Measurements from ENCODE around the gene DNAL1. TPM values are rescaled to one million over a fixed set of nuclear protein-coding genes. Genes with fewer than 3 reads are reported as not detected.

The DNAL1 gene
- total and polyA plus RNA-seq, 7 experiments from 2014 or later: 3.6 to 8.4 (median 5.3) TPM

DNA sequence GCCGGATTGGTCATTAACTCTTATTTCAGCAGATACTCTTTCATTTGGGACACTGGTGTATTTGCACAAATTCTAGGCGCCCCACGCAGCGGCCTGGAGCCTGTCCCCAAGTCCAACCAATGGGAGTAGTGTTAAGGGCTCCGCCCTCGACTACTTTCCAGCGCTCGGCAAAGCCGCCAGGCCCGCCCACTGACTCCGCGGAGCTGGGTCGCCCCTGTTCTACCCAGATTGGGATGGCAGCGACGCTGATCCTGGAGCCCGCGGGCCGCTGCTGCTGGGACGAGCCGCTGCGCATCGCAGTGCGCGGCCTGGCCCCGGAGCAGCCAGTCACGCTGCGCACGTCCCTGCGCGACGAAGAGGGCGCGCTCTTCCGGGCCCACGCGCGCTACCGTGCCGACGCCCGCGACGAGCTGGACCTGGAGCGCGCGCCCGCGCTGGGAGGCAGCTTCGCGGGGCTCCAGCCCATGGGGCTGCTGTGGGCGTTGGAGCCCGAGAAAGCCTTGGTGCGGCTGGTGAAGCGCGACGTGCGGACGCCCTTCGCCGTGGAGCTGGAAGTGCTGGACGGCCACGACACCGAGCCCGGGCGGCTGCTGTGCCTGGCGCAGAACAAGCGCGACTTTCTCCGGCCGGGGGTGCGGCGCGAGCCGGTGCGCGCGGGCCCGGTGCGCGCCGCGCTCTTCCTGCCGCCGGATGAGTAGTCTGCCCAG, 32.3 kb upstream of the DNAL1 start, which contains the start of gene ACOT6:
Gene ACOT6, plus strand, starts transcription at position 179 of the 707 bp plus-strand sequence. Its CDS starts 55 bp downstream, at position 234.
- H3K36me3 ChIP-seq (ENCODE audit: control insufficient read depth in 2 of 3, insufficient read depth in 3 of 3, low read length in 3 of 3): no peaks in the 10 kb centered on the region
- POLR2A ChIA-PET: interaction anchor here (0.6 to 1.7 kb wide), 18 partner anchors 13 to 268 kb away, joined by 3 to 20 read pairs (median 4); partner anchors contain the start of genes ACOT2, ACOT4, NUMB and RIOX1
- Mint-ChIP-seq H3K4me3 (peak within 1 kb of the TSS; percentile 82 to 90 (median 88)), H3K27ac (peak within 1 kb of the TSS; percentile 72 to 90 (median 84)), H3K9me3 (peaks cover 0 to 4% (median 0%) of the 10 kb centered on the region in 11 donors), H3K4me1 (peaks cover 0 to 14% (median 0%) of the 10 kb centered on the region in 7 donors), H3K27me3 (peaks cover 0 to 10% (median 0%) of the 10 kb centered on the region in 5 donors), H3K36me3 (peaks cover 0 to 3% (median 0%) of the 10 kb centered on the region in 5 donors)
- H3K9me3 ChIP-seq (ENCODE audit: control insufficient read depth in 2 of 3, low read length in 3 of 3): no peaks in the 10 kb centered on the region
- ATAC-seq (peak; percentile 94), DNase-seq (peak; percentile 54 to 83 (median 79))
- no peaks in the 10 kb centered on the region for H3K4me1 ChIP-seq (ENCODE audit: control insufficient read depth in 2 of 2, insufficient read depth in 2 of 2, low read length in 2 of 2)
- CTCF ChIA-PET: interaction anchor here (0.6 to 1.5 kb wide), 2 partner anchors 39 to 104 kb away, joined by 4 read pairs; no protein-coding TSS in a partner anchor
- H3K27ac ChIP-seq (ENCODE audit: low read depth, low read length): peak within 1 kb of the TSS; percentile 65
- no peaks in the 10 kb centered on the region for H3K27me3 ChIP-seq (ENCODE audit: control insufficient read depth in 2 of 2, insufficient read depth in 2 of 2, low read length in 2 of 2)
- peak within 1 kb of the TSS; percentile 73 for H3K4me3 ChIP-seq (ENCODE audit: low read length)
- intact Hi-C loops (cut with micrococcal nuclease): loop anchor here (1.0 to 2.0 kb wide), 6 partner anchors 20 to 406 kb away; partner anchors contain the start of genes ACOT2 (in 2 of the 2), BBOF1 (in 1 of the 2), DNAL1 (in 1 of the 2) and ENTPD5 (in 1 of the 2)

DNA sequence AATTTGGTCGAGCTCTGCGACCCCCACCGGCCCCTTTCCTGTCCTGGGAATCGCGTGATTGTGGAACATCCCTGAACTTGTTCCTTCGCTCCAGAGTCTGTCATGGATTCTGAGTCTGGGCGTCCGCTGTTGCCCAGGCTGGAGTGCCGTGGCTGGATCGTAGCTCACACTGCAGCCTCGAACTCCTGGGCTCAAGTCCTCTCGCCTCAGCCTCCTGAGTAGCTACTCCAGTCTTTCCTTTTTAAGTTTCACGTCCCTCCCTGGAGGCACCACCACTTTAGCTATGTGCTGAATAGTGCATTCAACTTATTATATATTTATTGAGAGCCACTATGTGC, 31.8 kb upstream of the DNAL1 start:
- ChIA-PET POLR2A (interaction anchor here (0.6 to 1.7 kb wide), 16 partner anchors 13 to 178 kb away, joined by 3 to 20 read pairs (median 4); partner anchors contain the start of genes ACOT2, ACOT4, NUMB and RIOX1), CTCF (interaction anchor here (0.6 to 1.5 kb wide), 2 partner anchors 39 to 105 kb away, joined by 4 read pairs; no protein-coding TSS in a partner anchor)
- Histone ChIP-seq H3K27me3 (ENCODE audit: control insufficient read depth in 2 of 2, insufficient read depth in 2 of 2, low read length in 2 of 2) (no peaks in the 10 kb centered on the region), H3K4me3 (ENCODE audit: low read length) (peak overlapping the region; percentile 73), H3K9me3 (ENCODE audit: control insufficient read depth in 2 of 3, low read length in 3 of 3) (no peaks in the 10 kb centered on the region), H3K36me3 (ENCODE audit: control insufficient read depth in 2 of 3, insufficient read depth in 3 of 3, low read length in 3 of 3) (no peaks in the 10 kb centered on the region), H3K4me1 (ENCODE audit: control insufficient read depth in 2 of 2, insufficient read depth in 2 of 2, low read length in 2 of 2) (no peaks in the 10 kb centered on the region), H3K27ac (ENCODE audit: low read depth, low read length) (peak overlapping the region; percentile 65)
- intact Hi-C loops (cut with micrococcal nuclease): loop anchor here (1.0 to 2.0 kb wide), 2 partner anchors 44 to 406 kb away; partner anchors contain the start of genes ACOT2 (in 1 of the 2), BBOF1 (in 1 of the 2) and ENTPD5 (in 1 of the 2)
- H3K36me3 Mint-ChIP-seq: peaks cover 0 to 3% (median 0%) of the 10 kb centered on the region in 5 donors
- peak overlapping the region; percentile 82 to 90 (median 88) for H3K4me3 Mint-ChIP-seq
- H3K27me3 Mint-ChIP-seq: peaks cover 0 to 10% (median 0%) of the 10 kb centered on the region in 5 donors
- H3K4me1 Mint-ChIP-seq: peaks cover 0 to 14% (median 0%) of the 10 kb centered on the region in 7 donors
- no peak for DNase-seq
- H3K27ac Mint-ChIP-seq: peak overlapping the region; percentile 72 to 90 (median 84)
- ATAC-seq: no peak
- H3K9me3 Mint-ChIP-seq: peaks cover 0 to 4% (median 0%) of the 10 kb centered on the region in 11 donors

DNA sequence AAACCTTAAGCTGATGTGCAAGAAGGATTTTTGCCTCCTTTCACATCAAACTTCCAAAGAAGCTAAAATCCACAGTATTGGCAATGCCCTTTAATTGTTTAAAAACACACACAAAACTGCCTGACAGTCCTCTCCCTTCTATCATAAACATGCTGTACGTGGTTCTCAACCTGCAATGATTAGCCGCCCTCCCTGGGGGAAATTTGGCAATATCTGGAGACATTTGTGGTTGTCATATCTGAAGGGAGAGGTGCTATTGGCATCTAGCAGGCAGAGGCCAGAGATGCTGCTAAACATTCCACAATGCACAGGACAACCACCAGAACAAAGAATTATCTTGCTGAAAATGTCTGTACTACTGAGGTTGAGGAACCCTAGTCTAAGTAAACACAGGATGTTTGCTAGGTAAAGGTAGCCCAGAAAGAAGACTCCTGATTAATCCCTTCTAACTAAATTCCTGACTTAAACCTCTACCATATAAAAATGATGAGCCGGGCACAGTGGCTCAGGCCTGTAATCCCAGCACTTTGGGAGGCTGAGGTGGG, 31.3 kb upstream of the DNAL1 start:
- CTCF ChIA-PET: interaction anchor here (1.5 kb wide), 1 partner anchor 105 kb away, joined by 4 read pairs; no protein-coding TSS in a partner anchor

DNA sequence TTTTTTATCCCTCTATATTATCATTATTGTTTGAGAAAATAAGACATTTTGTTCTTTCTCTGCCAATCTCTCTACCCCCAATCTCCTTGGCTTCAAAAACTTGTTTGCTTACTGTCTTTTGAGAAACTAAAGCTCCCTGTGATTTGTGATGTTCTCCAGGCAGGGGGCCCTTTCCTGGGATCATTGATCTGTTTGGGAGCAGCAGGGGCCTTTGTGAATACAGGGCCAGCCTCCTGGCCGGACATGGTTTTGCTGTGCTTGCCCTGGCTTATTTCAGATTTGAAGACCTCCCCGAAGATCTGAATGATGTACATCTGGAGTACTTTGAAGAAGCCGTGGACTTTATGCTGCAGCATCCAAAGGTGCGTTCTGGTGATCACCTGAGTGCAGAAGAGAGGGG, 28.0 kb upstream of the DNAL1 start:
- no peak for ATAC-seq
- Histone ChIP-seq H3K4me3 (ENCODE audit: low read length) (no peak overlapping the region), H3K27ac (ENCODE audit: low read depth, low read length) (no peak overlapping the region), H3K36me3 (ENCODE audit: control insufficient read depth in 2 of 3, insufficient read depth in 3 of 3, low read length in 3 of 3) (no peaks in the 10 kb centered on the region), H3K27me3 (ENCODE audit: control insufficient read depth in 2 of 2, insufficient read depth in 2 of 2, low read length in 2 of 2) (no peaks in the 10 kb centered on the region), H3K9me3 (ENCODE audit: control insufficient read depth in 2 of 3, low read length in 3 of 3) (no peaks in the 10 kb centered on the region), H3K4me1 (ENCODE audit: control insufficient read depth in 2 of 2, insufficient read depth in 2 of 2, low read length in 2 of 2) (no peaks in the 10 kb centered on the region)
- ChIA-PET POLR2A (interaction anchor here (1.3 kb wide), 1 partner anchor 27 kb away, joined by 3 read pairs; no protein-coding TSS in a partner anchor), CTCF (no interaction called here)
- Mint-ChIP-seq H3K9me3 (no peaks in the 10 kb centered on the region), H3K36me3 (no peaks in the 10 kb centered on the region), H3K4me1 (peaks cover 0 to 10% (median 0%) of the 10 kb centered on the region in 7 donors), H3K4me3 (peak overlapping the region in 1 of 10 donors; percentile 13), H3K27me3 (peaks cover 0 to 11% (median 0%) of the 10 kb centered on the region in 5 donors), H3K27ac (no peak overlapping the region)
- intact Hi-C loops (cut with micrococcal nuclease): no loop called here
- no peak for DNase-seq

More for the DNA sequence above, 31.3 kb upstream of the DNAL1 start:
- Histone ChIP-seq H3K36me3 (ENCODE audit: control insufficient read depth in 2 of 3, insufficient read depth in 3 of 3, low read length in 3 of 3) (no peaks in the 10 kb centered on the region), H3K27ac (ENCODE audit: low read depth, low read length) (no peak overlapping the region), H3K4me3 (ENCODE audit: low read length) (no peak overlapping the region), H3K27me3 (ENCODE audit: control insufficient read depth in 2 of 2, insufficient read depth in 2 of 2, low read length in 2 of 2) (no peaks in the 10 kb centered on the region), H3K4me1 (ENCODE audit: control insufficient read depth in 2 of 2, insufficient read depth in 2 of 2, low read length in 2 of 2) (no peaks in the 10 kb centered on the region), H3K9me3 (ENCODE audit: control insufficient read depth in 2 of 3, low read length in 3 of 3) (no peaks in the 10 kb centered on the region)
- Mint-ChIP-seq H3K4me3 (peak overlapping the region; percentile 82 to 90 (median 88)), H3K27ac (peak overlapping the region in 6 of 9 donors; percentile 78 to 89 (median 82)), H3K27me3 (peaks cover 0 to 10% (median 0%) of the 10 kb centered on the region in 5 donors), H3K36me3 (peaks cover 0 to 3% (median 0%) of the 10 kb centered on the region in 5 donors), H3K4me1 (peaks cover 0 to 14% (median 0%) of the 10 kb centered on the region in 7 donors), H3K9me3 (no peaks in the 10 kb centered on the region)
- DNase-seq (no peak), ATAC-seq (no peak)
- intact Hi-C loops (cut with micrococcal nuclease): loop anchor here (1.0 to 2.0 kb wide), 2 partner anchors 44 to 405 kb away; partner anchors contain the start of genes ACOT2 (in 1 of the 2), BBOF1 (in 1 of the 2) and ENTPD5 (in 1 of the 2)
- POLR2A ChIA-PET: interaction anchor here (0.7 to 1.7 kb wide), 12 partner anchors 18 to 163 kb away, joined by 3 to 20 read pairs (median 4); partner anchors contain the start of genes ACOT2, ACOT4, NUMB and RIOX1

DNA sequence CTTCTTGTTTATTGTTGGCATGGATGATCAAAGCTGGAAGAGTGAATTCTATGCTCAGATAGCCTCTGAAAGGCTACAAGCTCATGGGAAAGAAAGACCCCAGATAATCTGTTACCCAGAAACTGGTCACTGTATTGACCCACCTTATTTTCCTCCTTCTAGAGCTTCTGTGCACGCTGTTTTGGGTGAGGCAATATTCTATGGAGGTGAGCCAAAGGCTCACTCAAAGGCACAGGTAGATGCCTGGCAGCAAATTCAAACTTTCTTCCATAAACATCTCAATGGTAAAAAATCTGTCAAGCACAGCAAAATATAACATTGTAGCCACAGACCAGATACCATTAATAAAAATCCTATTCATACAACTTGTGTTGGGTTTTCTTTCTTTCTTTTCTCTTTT, 25.3 kb upstream of the DNAL1 start:
- Mint-ChIP-seq H3K4me3 (no peak overlapping the region), H3K27ac (no peak overlapping the region), H3K36me3 (no peaks in the 10 kb centered on the region), H3K4me1 (no peaks in the 10 kb centered on the region), H3K9me3 (no peaks in the 10 kb centered on the region), H3K27me3 (peaks cover 0 to 2% (median 0%) of the 10 kb centered on the region in 5 donors)
- DNase-seq (no peak), ATAC-seq (no peak)
- Histone ChIP-seq H3K36me3 (ENCODE audit: control insufficient read depth in 2 of 3, insufficient read depth in 3 of 3, low read length in 3 of 3) (no peaks in the 10 kb centered on the region), H3K9me3 (ENCODE audit: control insufficient read depth in 2 of 3, low read length in 3 of 3) (no peaks in the 10 kb centered on the region), H3K27me3 (ENCODE audit: control insufficient read depth in 2 of 2, insufficient read depth in 2 of 2, low read length in 2 of 2) (no peaks in the 10 kb centered on the region), H3K4me1 (ENCODE audit: control insufficient read depth in 2 of 2, insufficient read depth in 2 of 2, low read length in 2 of 2) (no peaks in the 10 kb centered on the region), H3K4me3 (ENCODE audit: low read length) (no peak overlapping the region), H3K27ac (ENCODE audit: low read depth, low read length) (no peak overlapping the region)
- intact Hi-C loops (cut with micrococcal nuclease): no loop called here
- ChIA-PET CTCF (interaction anchor here (1.0 kb wide), 1 partner anchor 110 kb away, joined by 4 read pairs; no protein-coding TSS in a partner anchor), POLR2A (interaction anchor here (0.5 to 1.2 kb wide), 2 partner anchors 25 to 562 kb away, joined by 3 read pairs; partner anchors contain the start of gene DNAL1)

DNA sequence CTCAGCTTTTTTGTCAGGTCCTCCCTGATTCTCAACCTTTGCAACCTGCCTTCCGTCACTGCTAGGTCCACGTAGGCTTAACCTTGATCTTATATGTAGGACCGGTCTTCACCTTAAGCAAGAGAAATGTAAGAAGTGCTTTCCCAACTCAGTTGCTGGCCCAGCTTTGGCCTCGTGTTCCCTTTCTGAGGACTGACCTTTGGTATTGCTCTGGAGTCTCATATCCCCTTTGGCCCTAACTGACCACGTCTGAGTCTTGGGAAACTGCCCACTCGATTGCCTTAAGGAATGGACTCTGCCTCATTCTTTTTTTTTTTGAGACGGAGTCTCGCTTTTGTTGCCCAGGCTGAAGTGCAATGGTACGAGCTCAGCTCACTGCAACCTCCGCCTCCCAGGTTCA, 24.5 kb upstream of the DNAL1 start:
- H3K27ac ChIP-seq (ENCODE audit: low read depth, low read length): no peak overlapping the region
- ChIA-PET POLR2A (no interaction called here), CTCF (interaction anchor here (0.8 to 1.0 kb wide), 2 partner anchors 111 to 112 kb away, joined by 4 read pairs; no protein-coding TSS in a partner anchor)
- H3K36me3 Mint-ChIP-seq: no peaks in the 10 kb centered on the region
- no peaks in the 10 kb centered on the region for H3K36me3 ChIP-seq (ENCODE audit: control insufficient read depth in 2 of 3, insufficient read depth in 3 of 3, low read length in 3 of 3)
- H3K4me1 Mint-ChIP-seq: no peaks in the 10 kb centered on the region
- no peaks in the 10 kb centered on the region for H3K27me3 ChIP-seq (ENCODE audit: control insufficient read depth in 2 of 2, insufficient read depth in 2 of 2, low read length in 2 of 2)
- H3K4me1 ChIP-seq (ENCODE audit: control insufficient read depth in 2 of 2, insufficient read depth in 2 of 2, low read length in 2 of 2): no peaks in the 10 kb centered on the region
- H3K27me3 Mint-ChIP-seq: peaks cover 0 to 2% (median 0%) of the 10 kb centered on the region in 5 donors
- H3K9me3 Mint-ChIP-seq: no peaks in the 10 kb centered on the region
- ATAC-seq (no peak), DNase-seq (no peak)
- H3K4me3 ChIP-seq (ENCODE audit: low read length): no peak overlapping the region
- no peak overlapping the region for H3K4me3 Mint-ChIP-seq
- no peaks in the 10 kb centered on the region for H3K9me3 ChIP-seq (ENCODE audit: control insufficient read depth in 2 of 3, low read length in 3 of 3)
- H3K27ac Mint-ChIP-seq: no peak overlapping the region
- intact Hi-C loops (cut with micrococcal nuclease): no loop called here

All from naive thymus-derived CD4-positive, alpha-beta T cell (primary cell).